GM19324 (cell line): ENCODE data around the gene SYTL3.

ENCODE experiments used
- ATAC-seq: cut with Tn5 transposase; IDR thresholded peaks from one replicate; pipeline ENCODE4 v1.9.1; 2021; ENCODE audit warnings: mild to moderate bottlenecking, moderate library complexity; ENCODE audit not compliant: unreplicated experiment, low FRiP score

The SYTL3 gene

GRCh38 chr6:158808941-158809678, 159.3 kb downstream of the SYTL3 start:
- peak; percentile 62 for ATAC-seq

- ATAC-seq = no peak
These were observed 160.6 kb downstream of the SYTL3 start for GRCh38 chr6:158810155-158811095.

- no peak for ATAC-seq
These were observed 162.8 kb downstream of the SYTL3 start for GRCh38 chr6:158812611-158813010.

GRCh38 chr6:158813032-158813431, 163.2 kb downstream of the SYTL3 start:
- ATAC-seq = no peak
